Fibroblast of villous mesenchyme (primary cell): Measurements from ENCODE around the gene ERCC6. TPM values are rescaled to one million over a fixed set of nuclear protein-coding genes. Genes with fewer than 3 reads are reported as not detected.
A peak's percentile ranks its signal among the peaks of the same experiment; 100 is the strongest.

ENCODE experiments used
- DNase-seq: peaks from one replicate; pipeline ENCODE4 v3.0.0-alpha.2; 2010; ENCODE audit warnings: low read depth
- H3K4me3 ChIP-seq: 2 replicates; pipeline ENCODE4 v1.5.1; 2011; ENCODE audit warnings: low read depth, mild to moderate bottlenecking, low read length
- total RNA-seq: library from RNA; depleted of rRNA; stranded (reverse); fragments of >200 nt; gene quantifications from 2 replicates; pipeline ENCODE4 v1.2.3, GENCODE V29; 2012
- TF ChIP-seq, protein P1 (sequence below): IDR thresholded peaks from 2 replicates; pipeline ENCODE4 v1.5.1; 2012; ENCODE audit warnings: low read depth, mild to moderate bottlenecking, low read length; ENCODE audit not compliant: insufficient read depth

ERCC6 gene
- total RNA-seq, 1 donor = 35.4 TPM

DNA sequence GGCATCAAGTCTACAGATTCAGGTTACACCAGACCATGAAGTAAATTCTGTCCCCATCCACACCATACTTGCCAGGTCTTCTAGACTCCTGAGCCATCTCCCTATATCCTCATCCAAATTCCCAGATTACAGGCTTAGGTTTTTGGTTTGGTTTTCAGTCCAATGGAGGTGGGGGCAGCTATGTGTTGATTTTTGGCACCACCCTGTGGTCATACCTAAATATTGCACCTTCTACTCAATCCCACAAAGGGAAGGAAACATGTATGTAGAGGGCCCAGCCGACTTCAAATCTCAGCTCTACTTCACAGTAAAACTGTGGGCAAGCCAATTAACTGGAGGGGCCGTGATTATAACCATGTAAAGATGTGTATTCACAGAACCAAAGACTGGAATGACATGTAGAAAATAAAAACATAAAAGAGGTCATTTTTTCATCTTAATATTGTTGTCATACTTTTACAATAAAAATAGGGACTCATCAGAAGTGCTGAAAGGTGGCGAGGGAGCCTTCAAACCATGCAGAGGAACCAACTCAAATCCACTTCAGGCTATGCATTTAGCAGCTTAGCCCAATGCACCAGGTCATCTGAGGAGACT, 19.8 kb downstream of the ERCC6 start:
- no peak overlapping the region for H3K4me3 ChIP-seq
- DNase-seq = peak; percentile 55
- TF ChIP-seq, protein P1, sequence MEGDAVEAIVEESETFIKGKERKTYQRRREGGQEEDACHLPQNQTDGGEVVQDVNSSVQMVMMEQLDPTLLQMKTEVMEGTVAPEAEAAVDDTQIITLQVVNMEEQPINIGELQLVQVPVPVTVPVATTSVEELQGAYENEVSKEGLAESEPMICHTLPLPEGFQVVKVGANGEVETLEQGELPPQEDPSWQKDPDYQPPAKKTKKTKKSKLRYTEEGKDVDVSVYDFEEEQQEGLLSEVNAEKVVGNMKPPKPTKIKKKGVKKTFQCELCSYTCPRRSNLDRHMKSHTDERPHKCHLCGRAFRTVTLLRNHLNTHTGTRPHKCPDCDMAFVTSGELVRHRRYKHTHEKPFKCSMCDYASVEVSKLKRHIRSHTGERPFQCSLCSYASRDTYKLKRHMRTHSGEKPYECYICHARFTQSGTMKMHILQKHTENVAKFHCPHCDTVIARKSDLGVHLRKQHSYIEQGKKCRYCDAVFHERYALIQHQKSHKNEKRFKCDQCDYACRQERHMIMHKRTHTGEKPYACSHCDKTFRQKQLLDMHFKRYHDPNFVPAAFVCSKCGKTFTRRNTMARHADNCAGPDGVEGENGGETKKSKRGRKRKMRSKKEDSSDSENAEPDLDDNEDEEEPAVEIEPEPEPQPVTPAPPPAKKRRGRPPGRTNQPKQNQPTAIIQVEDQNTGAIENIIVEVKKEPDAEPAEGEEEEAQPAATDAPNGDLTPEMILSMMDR = peak; percentile 72

DNA sequence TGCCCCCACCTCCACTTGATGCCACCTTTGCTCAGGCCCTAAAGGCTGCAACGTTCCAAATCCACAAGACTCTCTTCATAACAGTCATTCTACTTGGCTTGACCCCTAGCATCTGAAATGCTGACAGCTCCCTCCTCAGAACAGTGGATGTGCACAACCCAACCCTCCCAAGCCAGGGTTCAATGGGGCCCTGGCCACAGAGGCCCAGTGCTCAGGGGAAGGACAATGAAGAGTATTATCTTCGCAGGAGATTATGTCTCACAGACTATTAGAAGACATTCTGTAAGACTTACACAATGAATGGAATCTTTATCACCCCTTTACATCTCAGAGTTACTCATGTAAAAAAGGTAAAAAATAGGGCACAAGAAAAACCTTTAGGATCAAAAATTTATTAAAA, 20.4 kb downstream of the ERCC6 start:
- no peak overlapping the region for H3K4me3 ChIP-seq
- TF ChIP-seq, protein P1 = no peak
- DNase-seq = no peak

DNA sequence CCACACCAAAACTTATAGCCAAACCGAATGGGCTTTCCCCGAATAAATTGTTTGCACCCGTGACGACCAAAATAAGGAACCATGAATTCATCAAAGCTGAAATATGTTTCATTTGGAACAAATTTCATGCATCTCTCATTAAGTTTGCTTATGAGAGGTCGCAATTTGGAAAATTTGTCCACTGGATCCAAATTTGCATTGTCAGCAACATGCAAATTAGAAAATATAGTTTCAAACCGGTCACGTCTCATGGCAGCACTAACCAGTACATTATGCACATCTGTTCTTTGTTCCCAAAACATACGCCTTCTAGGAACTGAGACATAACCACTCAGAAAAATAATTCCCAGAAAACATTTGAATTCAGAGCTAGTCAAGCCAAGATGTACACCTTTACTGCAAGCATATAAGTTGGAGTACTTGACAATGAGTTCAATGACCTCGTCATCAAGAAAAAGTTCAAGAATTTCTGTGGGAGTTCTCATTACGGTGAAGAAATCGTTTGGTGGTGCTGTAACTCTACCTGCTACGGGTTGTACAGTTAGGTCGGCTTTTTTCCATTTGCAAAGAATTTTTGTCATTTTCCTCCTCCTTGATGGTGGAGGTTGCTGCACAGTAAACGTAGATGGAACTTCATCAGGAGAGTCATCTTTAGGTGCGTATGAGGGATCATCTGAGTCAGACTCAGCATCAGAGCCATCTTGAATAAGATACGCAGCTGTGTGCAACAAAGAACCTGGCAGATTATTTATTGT, 22.5 kb downstream of the ERCC6 start:
- no peak for DNase-seq
- TF ChIP-seq, protein P1 = no peak
- H3K4me3 ChIP-seq = no peak overlapping the region

DNA sequence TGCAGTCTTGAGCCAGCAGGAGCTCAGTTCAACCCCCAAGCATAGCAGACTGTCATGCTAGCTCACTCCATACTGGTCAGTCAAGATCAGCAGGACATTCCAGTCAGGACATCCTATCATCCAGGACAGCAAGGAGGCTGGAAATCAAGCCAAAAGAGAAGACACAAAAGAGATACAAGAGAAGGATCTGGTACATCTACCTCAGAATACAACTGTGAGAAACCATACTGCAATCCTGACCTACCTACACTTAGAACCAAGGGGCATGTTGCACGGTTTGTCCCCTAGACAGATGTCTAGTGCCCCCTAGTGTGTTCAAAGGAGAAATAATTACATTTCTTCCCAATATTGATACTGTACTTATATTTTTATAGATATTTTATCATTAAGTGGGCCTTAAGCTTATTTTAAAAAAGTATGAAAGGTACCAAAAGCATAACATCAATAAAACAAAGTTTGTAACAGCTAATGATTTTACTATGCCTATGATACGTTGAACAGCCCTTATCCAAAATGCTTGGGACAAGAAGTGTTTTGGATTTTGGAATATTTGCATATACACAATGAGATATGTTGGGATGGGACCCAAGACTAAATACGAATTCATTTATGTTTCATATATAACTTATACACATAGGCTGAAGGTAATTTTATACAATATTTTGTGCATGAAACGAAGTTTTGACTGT, 26.7 kb downstream of the ERCC6 start:
- TF ChIP-seq, protein P1 = peak; percentile 71
- peak; percentile 45 for DNase-seq
- H3K4me3 ChIP-seq = no peak overlapping the region

DNA sequence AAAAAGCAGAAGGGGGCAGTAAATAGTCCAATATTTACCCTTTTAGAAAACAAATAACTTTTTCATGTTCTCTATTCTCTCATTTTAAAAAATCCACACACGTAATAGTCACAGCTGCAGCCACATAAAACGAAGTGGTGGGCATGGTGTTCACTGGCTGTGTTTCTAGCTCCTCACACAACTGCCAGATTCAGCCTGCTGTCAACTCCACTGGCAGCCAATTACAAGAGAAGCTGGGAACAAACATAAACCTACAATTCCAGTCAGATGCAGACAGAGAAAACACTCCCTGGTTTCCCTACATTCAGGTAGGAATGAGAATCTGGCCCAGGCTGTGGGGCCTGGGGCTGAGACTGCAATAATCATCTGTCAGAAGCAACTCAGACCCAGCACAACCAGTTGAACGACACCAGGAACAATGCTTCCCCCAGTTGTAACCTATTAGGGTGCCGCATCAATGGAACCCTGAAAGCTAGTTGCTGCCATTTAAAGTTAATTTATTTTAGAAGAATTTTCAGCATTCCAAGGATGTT, 29.1 kb downstream of the ERCC6 start:
- TF ChIP-seq, protein P1 = no peak
- no peak overlapping the region for H3K4me3 ChIP-seq
- DNase-seq = no peak

DNA sequence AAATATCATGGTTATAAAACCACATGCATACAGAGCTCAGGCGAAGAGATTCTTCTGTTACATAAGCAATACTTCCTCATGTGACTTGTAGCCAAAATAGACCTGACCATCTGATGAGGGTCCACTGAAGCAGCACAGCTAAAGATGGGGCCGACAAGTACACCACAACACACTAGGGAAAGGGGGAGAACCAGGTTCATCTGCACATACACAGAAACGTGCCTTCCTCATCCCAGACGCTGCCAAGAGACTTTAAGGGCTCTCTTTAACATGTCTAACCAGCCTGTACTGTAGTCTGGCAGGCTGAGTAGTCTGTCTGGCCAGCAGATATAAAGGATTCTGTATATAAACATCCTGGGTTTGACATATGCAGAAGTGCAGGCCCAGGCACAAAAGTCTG, 30.3 kb downstream of the ERCC6 start:
- DNase-seq = peak; percentile 19
- no peak overlapping the region for H3K4me3 ChIP-seq
- TF ChIP-seq, protein P1 = no peak
